Neural progenitor cell (in vitro differentiated cells): Measurements from ENCODE around the gene STAM2. TPM values are rescaled to one million over a fixed set of nuclear protein-coding genes. Genes with fewer than 3 reads are reported as not detected.

Source experiments
- DNase-seq: peaks from one replicate; pipeline ENCODE4 v3.0.0-alpha.2; 2016; ENCODE audit warnings: low spot score
- H2AFZ ChIP-seq: fragments of 200-600 bp; sonication (generic); replicated peaks from 2 replicates; pipeline ENCODE4 v1.6.1; 2016; ENCODE audit warnings: antibody characterized with exemption
- H3F3A ChIP-seq: fragments of 200-600 bp; sonication (generic); 2 replicates; pipeline ENCODE4 v1.6.1; 2016; ENCODE audit warnings: antibody characterized with exemption, low read depth
- H3K27ac ChIP-seq: fragments of 200-600 bp; sonication (generic); 2 replicates; pipeline ENCODE4 v1.5.1; 2016; ENCODE audit warnings: mild to moderate bottlenecking
- H3K27me3 ChIP-seq: fragments of 200-600 bp; sonication (generic); 2 replicates; pipeline ENCODE4 v1.6.1; 2016; ENCODE audit warnings: mild to moderate bottlenecking, moderate library complexity
- H3K36me3 ChIP-seq: fragments of 200-600 bp; sonication (generic); 2 replicates; pipeline ENCODE4 v1.5.1; 2016
- H3K4me1 ChIP-seq: fragments of 200-600 bp; sonication (generic); 2 replicates; pipeline ENCODE4 v1.6.1; 2016; ENCODE audit warnings: mixed run types
- H3K4me2 ChIP-seq: fragments of 200-600 bp; sonication (generic); 2 replicates; pipeline ENCODE4 v1.6.1; 2016
- H3K4me3 ChIP-seq: fragments of 200-600 bp; sonication (generic); 2 replicates; pipeline ENCODE4 v1.5.1; 2016
- H3K79me2 ChIP-seq: fragments of 200-600 bp; sonication (generic); 2 replicates; pipeline ENCODE4 v1.6.1; 2016; ENCODE audit warnings: low read depth
- H3K9ac ChIP-seq: fragments of 200-600 bp; sonication (generic); 2 replicates; pipeline ENCODE4 v1.6.1; 2016
- H3K9me3 ChIP-seq: fragments of 200-600 bp; sonication (generic); 2 replicates; pipeline ENCODE4 v1.5.1; 2016; ENCODE audit warnings: low read depth
- H4K20me1 ChIP-seq: fragments of 200-600 bp; sonication (generic); 2 replicates; pipeline ENCODE4 v1.6.1; 2016; ENCODE audit warnings: low read depth
- H3K27ac Mint-ChIP-seq: 3 replicates; pipeline ENCODE4 v1.8.0; 2021; ENCODE audit warnings: mixed read lengths
- H3K27me3 Mint-ChIP-seq: 2 replicates; pipeline ENCODE4 v1.8.0; 2022; ENCODE audit warnings: low read depth, mild to moderate bottlenecking, inconsistent platforms, moderate library complexity, mixed read lengths; ENCODE audit not compliant: insufficient read depth
- H3K36me3 Mint-ChIP-seq: 3 replicates; pipeline ENCODE4 v1.8.0; 2021; ENCODE audit warnings: mixed read lengths
- H3K4me1 Mint-ChIP-seq: 3 replicates; pipeline ENCODE4 v1.8.0; 2021; ENCODE audit warnings: mixed read lengths
- H3K4me3 Mint-ChIP-seq: 3 replicates; pipeline ENCODE4 v1.8.0; 2021; ENCODE audit warnings: mild to moderate bottlenecking, moderate library complexity, mixed read lengths
- H3K9me3 Mint-ChIP-seq: 3 replicates; pipeline ENCODE4 v1.8.0; 2020; ENCODE audit warnings: mixed read lengths
- CTCF ChIP-seq: fragments of 200-600 bp; sonication (generic); IDR thresholded peaks from 2 replicates; pipeline ENCODE4 v1.5.1; 2017; ENCODE audit warnings: antibody characterized with exemption, mild to moderate bottlenecking
- EZH2 ChIP-seq: fragments of 200-600 bp; sonication (generic); IDR thresholded peaks from 2 replicates; pipeline ENCODE4 v1.6.1; 2017; ENCODE audit warnings: antibody characterized with exemption, mild to moderate bottlenecking, moderate library complexity
- EZH2phosphoT487 ChIP-seq: fragments of 200-600 bp; sonication (generic); IDR thresholded peaks from 2 replicates; pipeline ENCODE4 v1.6.1; 2017; ENCODE audit warnings: antibody characterized with exemption
- small RNA-seq: library from RNA; depleted of rRNA; stranded (forward); fragments of <200 nt; gene quantifications from one replicate; pipeline ENCODE3, GENCODE V24; 2015
- total RNA-seq: library from RNA; depleted of rRNA; stranded (reverse); fragments of >200 nt; gene quantifications from 2 replicates; pipeline ENCODE4 v1.2.3, GENCODE V29; 2015; ENCODE audit warnings: low replicate concordance

The STAM2 gene
- total RNA-seq, 1 donor from 2014 or later, result 16.8 TPM

- DNase-seq, result no peak
- Histone ChIP-seq H3K36me3 (no peaks in the 10 kb centered on the region), H2AFZ (no peak overlapping the region), H3K79me2 (no peaks in the 10 kb centered on the region), H3K9ac (no peak overlapping the region), H3K9me3 (no peaks in the 10 kb centered on the region), H4K20me1 (no peaks in the 10 kb centered on the region), H3K4me3 (no peak overlapping the region), H3F3A (no peaks in the 10 kb centered on the region), H3K27me3 (no peaks in the 10 kb centered on the region), H3K4me1 (no peaks in the 10 kb centered on the region), H3K4me2 (no peak overlapping the region), H3K27ac (no peak overlapping the region)
- no peaks in the 10 kb centered on the region for H3K4me1 Mint-ChIP-seq
- H3K9me3 Mint-ChIP-seq, result no peaks in the 10 kb centered on the region
- no peaks in the 10 kb centered on the region for H3K36me3 Mint-ChIP-seq
- TF ChIP-seq EZH2 (no peak), EZH2phosphoT487 (no peak), CTCF (no peak)
- H3K27ac Mint-ChIP-seq, result no peak overlapping the region
- H3K27me3 Mint-ChIP-seq, result peaks cover 4% of the 10 kb centered on the region
- H3K4me3 Mint-ChIP-seq, result no peak overlapping the region
Measured at GRCh38 chr2:152067823-152068222, 107.7 kb downstream of the STAM2 start.

Small RNAs within 50 kb of the gene (small RNA-seq; reads per million reads assigned to genes)
- gene RPL30P2, result not detected

Other genes with a start within 250 kb of the STAM2 start
- gene CACNB4, start 76.7 kb downstream of the STAM2 start, total RNA-seq, result 8.9 and 14.2 TPM in 2 replicates
- gene FMNL2, start 159.4 kb upstream of the STAM2 start, total RNA-seq, result 64.8 and 99.7 TPM in 2 replicates